Epithelial cell of esophagus (primary cell): ENCODE measurements around the gene TRAP1.

Experiments used
- DNase-seq: peaks from one replicate; pipeline ENCODE4 v3.0.0; 2010; ENCODE audit warnings: low read depth
- H3K4me3 ChIP-seq: 2 replicates; pipeline ENCODE4 v1.5.1; 2011; ENCODE audit warnings: mild to moderate bottlenecking, low read length, control low read depth
- TF ChIP-seq, protein P1 (sequence below): IDR thresholded peaks from 2 replicates; pipeline ENCODE4 v1.5.1; 2011; ENCODE audit warnings: low read depth, mild to moderate bottlenecking, low read length, control low read depth, inconsistent platforms; ENCODE audit not compliant: insufficient read depth; ENCODE audit errors: missing control alignments

TRAP1 gene

GRCh38 chr16:3731126-3731935 lies 14.0 kb upstream of the TRAP1 start:
- TF ChIP-seq, protein P1, sequence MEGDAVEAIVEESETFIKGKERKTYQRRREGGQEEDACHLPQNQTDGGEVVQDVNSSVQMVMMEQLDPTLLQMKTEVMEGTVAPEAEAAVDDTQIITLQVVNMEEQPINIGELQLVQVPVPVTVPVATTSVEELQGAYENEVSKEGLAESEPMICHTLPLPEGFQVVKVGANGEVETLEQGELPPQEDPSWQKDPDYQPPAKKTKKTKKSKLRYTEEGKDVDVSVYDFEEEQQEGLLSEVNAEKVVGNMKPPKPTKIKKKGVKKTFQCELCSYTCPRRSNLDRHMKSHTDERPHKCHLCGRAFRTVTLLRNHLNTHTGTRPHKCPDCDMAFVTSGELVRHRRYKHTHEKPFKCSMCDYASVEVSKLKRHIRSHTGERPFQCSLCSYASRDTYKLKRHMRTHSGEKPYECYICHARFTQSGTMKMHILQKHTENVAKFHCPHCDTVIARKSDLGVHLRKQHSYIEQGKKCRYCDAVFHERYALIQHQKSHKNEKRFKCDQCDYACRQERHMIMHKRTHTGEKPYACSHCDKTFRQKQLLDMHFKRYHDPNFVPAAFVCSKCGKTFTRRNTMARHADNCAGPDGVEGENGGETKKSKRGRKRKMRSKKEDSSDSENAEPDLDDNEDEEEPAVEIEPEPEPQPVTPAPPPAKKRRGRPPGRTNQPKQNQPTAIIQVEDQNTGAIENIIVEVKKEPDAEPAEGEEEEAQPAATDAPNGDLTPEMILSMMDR = no peak
- H3K4me3 ChIP-seq = no peak overlapping the region
- DNase-seq = no peak

DNA sequence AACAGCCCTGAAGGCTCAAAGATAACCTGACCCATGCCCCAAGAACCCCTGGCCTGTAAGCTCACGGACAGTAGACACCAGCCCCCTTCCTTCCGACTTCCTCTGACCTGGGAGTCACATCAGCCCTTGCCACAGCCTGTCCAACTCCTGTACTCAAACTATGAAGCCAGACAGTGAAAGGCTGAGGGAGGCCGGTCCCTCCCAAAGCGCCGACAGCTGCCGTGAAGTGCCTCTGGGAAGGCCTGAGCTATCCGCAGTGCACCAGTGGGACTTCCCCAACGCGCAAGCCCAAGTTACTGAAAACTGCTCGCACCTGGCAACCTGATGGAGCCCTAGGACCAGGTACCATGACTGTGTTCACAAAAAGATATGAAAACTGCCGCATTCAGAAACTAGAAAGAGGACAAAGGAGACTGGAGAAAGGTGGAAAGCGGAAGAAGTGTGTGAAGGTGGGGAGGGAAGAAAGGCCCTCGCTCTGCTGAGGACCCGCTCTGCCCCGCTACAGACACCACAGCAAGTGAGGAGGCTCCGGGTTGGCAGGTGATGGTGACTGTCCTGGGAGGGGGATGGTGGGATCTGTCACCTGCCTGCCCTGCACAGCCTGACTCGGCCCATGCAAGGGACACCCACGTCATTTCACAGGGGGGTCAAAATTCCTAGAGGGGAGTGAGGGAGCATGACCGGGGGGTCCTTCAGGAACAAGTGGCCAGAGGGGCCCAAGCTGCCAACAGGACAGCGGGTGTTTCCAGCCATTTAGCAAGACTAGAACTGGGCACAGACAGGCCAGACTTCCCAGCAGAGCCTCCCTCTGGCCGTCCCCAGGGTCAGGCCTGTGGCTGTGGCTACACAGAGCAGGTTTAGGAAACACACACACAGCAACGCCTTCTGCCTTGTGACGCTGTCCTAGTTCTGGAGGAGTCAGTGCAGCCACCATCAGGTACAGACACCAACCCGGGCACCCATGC lies 13.1 kb upstream of the TRAP1 start:
- TF ChIP-seq, protein P1 = no peak
- no peak overlapping the region for H3K4me3 ChIP-seq
- no peak for DNase-seq

GRCh38 chr16:3729161-3730112 lies 12.1 kb upstream of the TRAP1 start:
- H3K4me3 ChIP-seq = no peak overlapping the region
- TF ChIP-seq, protein P1 = no peak
- no peak for DNase-seq

- TF ChIP-seq, protein P1 = no peak
- no peak for DNase-seq
- no peak overlapping the region for H3K4me3 ChIP-seq
Observed at GRCh38 chr16:3728424-3729160, 11.3 kb upstream of the TRAP1 start.

DNA sequence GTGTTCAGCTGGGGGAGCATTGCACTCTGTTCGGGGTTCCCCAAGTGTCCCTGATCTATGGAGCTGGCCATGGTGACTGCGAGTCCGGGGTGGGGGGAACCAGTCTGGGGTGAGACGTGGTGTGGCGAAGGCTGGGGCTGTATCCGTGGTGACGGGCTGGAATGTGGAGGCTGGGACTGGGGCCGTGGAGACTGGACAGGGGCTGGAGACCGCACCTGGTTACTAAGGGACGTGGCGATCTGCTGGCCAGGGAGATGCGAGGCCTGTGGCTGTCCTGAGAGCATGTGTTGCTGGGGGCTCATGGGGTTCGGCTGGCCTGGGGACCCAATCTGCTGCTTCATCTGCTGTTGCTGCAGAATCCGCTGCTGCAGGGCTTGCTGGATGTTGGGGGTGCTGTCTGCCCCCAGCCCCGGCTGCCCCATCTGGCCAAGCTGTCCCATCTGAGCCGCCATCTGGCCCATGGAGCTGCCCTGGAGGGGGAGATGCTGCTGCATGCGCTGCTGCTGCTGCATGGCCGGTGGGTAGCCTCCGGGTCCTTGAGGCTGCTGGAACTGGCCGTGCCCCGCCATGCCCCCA lies 10.6 kb upstream of the TRAP1 start:
- no peak overlapping the region for H3K4me3 ChIP-seq
- TF ChIP-seq, protein P1 = no peak
- DNase-seq = no peak
